DND-41 (cell line): ENCODE data around the gene KANSL1.

Source experiments
- EZH2 ChIP-seq: IDR thresholded peaks from 3 replicates; pipeline ENCODE4 v1.6.1; 2012; ENCODE audit warnings: borderline replicate concordance, low read depth, mild to moderate bottlenecking, moderate library complexity, low read length, inconsistent platforms; ENCODE audit not compliant: severe bottlenecking
- TF ChIP-seq, protein P1 (sequence below): IDR thresholded peaks from 2 replicates; pipeline ENCODE4 v1.5.1; 2012; ENCODE audit warnings: borderline replicate concordance, low read length, moderate library complexity, mild to moderate bottlenecking; ENCODE audit not compliant: poor library complexity, severe bottlenecking; ENCODE audit errors: extremely low read depth

DNA sequence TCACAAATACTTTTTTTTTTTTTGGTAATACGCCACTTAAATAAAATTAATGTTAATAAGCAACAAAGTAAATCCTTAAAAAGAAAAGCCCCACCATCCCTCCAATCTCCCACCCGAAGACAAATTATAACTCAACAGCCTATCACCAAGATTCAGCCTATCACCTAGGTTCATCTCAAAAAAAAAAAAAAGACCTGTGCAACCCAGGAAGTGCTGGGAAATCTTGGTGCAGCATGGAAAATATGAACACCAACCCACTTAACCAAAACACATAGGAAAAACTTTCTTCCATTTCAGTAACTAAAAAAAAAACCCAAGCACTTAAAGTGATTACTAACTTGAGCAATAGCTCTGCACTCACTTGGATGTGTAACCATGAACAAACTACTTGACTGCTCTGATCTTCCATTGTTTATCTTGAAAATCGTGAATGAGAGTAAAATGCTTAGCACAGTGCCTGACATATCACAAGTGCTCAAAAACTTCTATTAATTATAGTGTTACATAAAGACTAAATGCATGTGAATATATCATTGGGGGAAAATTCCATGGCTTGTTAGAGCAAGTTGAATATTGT, 103.8 kb downstream of the KANSL1 start:
- TF ChIP-seq, protein P1, sequence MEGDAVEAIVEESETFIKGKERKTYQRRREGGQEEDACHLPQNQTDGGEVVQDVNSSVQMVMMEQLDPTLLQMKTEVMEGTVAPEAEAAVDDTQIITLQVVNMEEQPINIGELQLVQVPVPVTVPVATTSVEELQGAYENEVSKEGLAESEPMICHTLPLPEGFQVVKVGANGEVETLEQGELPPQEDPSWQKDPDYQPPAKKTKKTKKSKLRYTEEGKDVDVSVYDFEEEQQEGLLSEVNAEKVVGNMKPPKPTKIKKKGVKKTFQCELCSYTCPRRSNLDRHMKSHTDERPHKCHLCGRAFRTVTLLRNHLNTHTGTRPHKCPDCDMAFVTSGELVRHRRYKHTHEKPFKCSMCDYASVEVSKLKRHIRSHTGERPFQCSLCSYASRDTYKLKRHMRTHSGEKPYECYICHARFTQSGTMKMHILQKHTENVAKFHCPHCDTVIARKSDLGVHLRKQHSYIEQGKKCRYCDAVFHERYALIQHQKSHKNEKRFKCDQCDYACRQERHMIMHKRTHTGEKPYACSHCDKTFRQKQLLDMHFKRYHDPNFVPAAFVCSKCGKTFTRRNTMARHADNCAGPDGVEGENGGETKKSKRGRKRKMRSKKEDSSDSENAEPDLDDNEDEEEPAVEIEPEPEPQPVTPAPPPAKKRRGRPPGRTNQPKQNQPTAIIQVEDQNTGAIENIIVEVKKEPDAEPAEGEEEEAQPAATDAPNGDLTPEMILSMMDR, result no peak
- TF ChIP-seq EZH2, result no peak
